Stimulated activated naive CD4-positive, alpha-beta T cell treated with Interleukin-2 at 50 U/mL for 16 hours (primary cell): ENCODE data around the gene RNF224.
A peak's percentile ranks its signal among the peaks of the same experiment; 100 is the strongest.
"Not testable (repeated sequence)": the region's sequence is repeated elsewhere in the genome, so short reads cannot be mapped to it uniquely, and the experiment has no call there.

Source experiments
- DNase-seq: peaks from one replicate; lab custom pipeline; 2025; lab: John Stamatoyannopoulos, UW

Gene RNF224

GRCh38 chr9:137240841-137241489 lies 13.7 kb downstream of the RNF224 start, which contains the start of gene TUBB4B:
TUBB4B (plus strand) TSS chr9:137241287; CDS start chr9:137241361, 74 bp downstream.
- peak; percentile 98 for DNase-seq

- DNase-seq, result peak; percentile 61
These were observed 14.4 kb downstream of the RNF224 start for GRCh38 chr9:137241490-137242268.

GRCh38 chr9:137242269-137243203 lies 15.2 kb downstream of the RNF224 start:
- no peak for DNase-seq

- DNase-seq, result not testable (repeated sequence)
These were observed 15.9 kb downstream of the RNF224 start for GRCh38 chr9:137243266-137243625.

- no peak for DNase-seq
These were observed 16.6 kb downstream of the RNF224 start for GRCh38 chr9:137243626-137244485.

GRCh38 chr9:137244486-137245449 lies 17.5 kb downstream of the RNF224 start:
- DNase-seq, result no peak

- DNase-seq, result no peak
These were observed 18.4 kb downstream of the RNF224 start for GRCh38 chr9:137245450-137246421.

GRCh38 chr9:137247135-137247915 lies 20.0 kb downstream of the RNF224 start:
- no peak for DNase-seq

GRCh38 chr9:137247916-137248175 lies 20.5 kb downstream of the RNF224 start:
- no peak for DNase-seq

GRCh38 chr9:137250329-137251193 lies 23.3 kb downstream of the RNF224 start:
- DNase-seq, result no peak

- no peak for DNase-seq
These were observed 23.8 kb downstream of the RNF224 start, which contains the start of gene STPG3 for GRCh38 chr9:137251194-137251461. STPG3 (plus strand) TSS chr9:137251286; CDS start chr9:137251287, 1 bp downstream.

- DNase-seq, result no peak
These were observed 24.4 kb downstream of the RNF224 start for GRCh38 chr9:137251490-137252268.

- DNase-seq, result no peak
These were observed 25.5 kb downstream of the RNF224 start for GRCh38 chr9:137252555-137253506.

- DNase-seq, result no peak
These were observed 26.7 kb downstream of the RNF224 start for GRCh38 chr9:137253717-137254623.
